SK-N-SH treated with all-trans-retinoic acid at 6 μM for 48 hours (cell line): ENCODE measurements around the gene PRIMPOL.

Experiments
- ATAC-seq: fragments of 200-7000 bp; cut with Tn5 transposase; 3 replicates; pipeline ENCODE4 v1.9.1; 2020; ENCODE audit warnings: mild to moderate bottlenecking, moderate library complexity
- CSDC2 ChIP-seq: fragments of 250-450 bp; sonication (Bioruptor Pico); IDR thresholded peaks from 2 replicates; pipeline ENCODE4 v1.5.0; 2020; ENCODE audit warnings: mild to moderate bottlenecking, moderate library complexity
- ESRRG ChIP-seq: fragments of 250-450 bp; sonication (Bioruptor Pico); IDR thresholded peaks from 2 replicates; pipeline ENCODE4 v1.6.1; 2021; ENCODE audit warnings: mild to moderate bottlenecking
- PATZ1 ChIP-seq: fragments of 250-450 bp; sonication (Bioruptor Pico); IDR thresholded peaks from 2 replicates; pipeline ENCODE4 v1.8.0; 2020; ENCODE audit warnings: mild to moderate bottlenecking, moderate library complexity, borderline replicate concordance
- TOX ChIP-seq: fragments of 250-450 bp; sonication (Bioruptor Pico); IDR thresholded peaks from 2 replicates; pipeline ENCODE4 v1.8.0; 2021; ENCODE audit warnings: mild to moderate bottlenecking, moderate library complexity, borderline replicate concordance
- ZC3H10 ChIP-seq: fragments of 250-450 bp; sonication (Bioruptor Pico); IDR thresholded peaks from 2 replicates; pipeline ENCODE4 v1.5.1; 2021; ENCODE audit warnings: mild to moderate bottlenecking, moderate library complexity

PRIMPOL gene

DNA sequence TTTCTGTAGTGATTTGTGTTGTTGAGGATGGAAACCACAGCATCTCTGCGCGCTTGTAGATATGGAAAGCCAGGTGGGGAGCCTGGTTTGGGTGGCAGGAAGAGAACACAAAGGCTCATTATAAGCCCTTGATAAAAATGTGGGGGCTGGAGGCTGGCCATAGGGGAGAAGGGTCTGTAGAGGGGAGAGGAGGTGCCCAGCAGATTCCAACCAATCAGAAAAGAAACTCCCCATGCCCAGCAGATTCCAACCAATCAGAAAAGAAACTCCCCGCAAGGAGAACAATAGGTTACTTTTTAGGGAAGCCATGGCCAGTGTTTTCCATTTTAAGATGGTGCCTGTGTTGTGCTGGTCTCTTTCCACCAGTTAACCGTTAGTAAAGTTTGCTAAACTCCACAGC, 94.1 kb downstream of the PRIMPOL start:
- no peak for TF ChIP-seq ZC3H10
- TF ChIP-seq PATZ1 (CRISPR knock-in tag), result no peak
- no peak for TF ChIP-seq TOX (CRISPR knock-in tag)
- no peak for ATAC-seq

DNA sequence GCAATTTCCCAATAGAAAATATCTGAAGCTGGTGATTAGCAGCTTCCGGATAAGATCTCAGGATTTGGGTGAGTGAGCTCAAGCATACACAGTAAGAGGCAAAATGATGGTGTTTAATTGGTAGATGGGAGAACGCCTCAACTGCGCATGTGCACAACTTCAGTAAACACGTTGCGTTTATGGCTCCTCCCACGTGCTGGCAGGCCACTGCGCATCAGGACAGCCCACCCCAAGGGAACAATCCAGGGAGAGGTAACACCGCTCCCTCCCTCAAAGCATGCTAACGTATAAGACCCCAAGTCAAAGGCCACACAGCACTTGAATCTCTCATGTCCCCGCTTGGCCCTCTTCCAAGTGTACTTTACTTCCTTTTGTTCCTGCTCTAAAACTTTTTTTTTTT, 94.7 kb downstream of the PRIMPOL start:
- ATAC-seq, result no peak
- TF ChIP-seq CSDC2, result no peak
- no peak for TF ChIP-seq ESRRG
